WTC11 (cell line): ENCODE measurements around the gene DGCR2. TPM values are rescaled to one million over a fixed set of nuclear protein-coding genes. Genes with fewer than 3 reads are reported as not detected.

ENCODE experiments used
- ATAC-seq: fragments of 200-7000 bp; cut with Tn5 transposase; 2 replicates; pipeline ENCODE4 v1.10.0; 2021; ENCODE audit warnings: mild to moderate bottlenecking, moderate library complexity
- CTCF ChIA-PET: fragments of 300-600 bp; sonication (Branson Sonifier 250); formaldehyde crosslinking; loops from one replicate; lab custom pipeline; 2021; ENCODE audit warnings: antibody characterized with exemption; lab: Charles Lee
- POLR2A ChIA-PET: fragments of 350-600 bp; sonication (Branson Sonifier 250); formaldehyde crosslinking; loops from one replicate; lab custom pipeline; 2021; ENCODE audit warnings: antibody characterized with exemption; lab: Charles Lee
- DNase-seq: peaks from one replicate; pipeline ENCODE4 v3.0.0; 2021; ENCODE audit warnings: low spot score
- H3K27ac Mint-ChIP-seq: 2 replicates; pipeline ENCODE4 v1.8.0; 2021; ENCODE audit warnings: mixed read lengths
- H3K27me3 Mint-ChIP-seq: 2 replicates; pipeline ENCODE4 v1.8.0; 2021; ENCODE audit warnings: low read depth, mild to moderate bottlenecking, moderate library complexity, mixed read lengths
- H3K36me3 Mint-ChIP-seq: 2 replicates; pipeline ENCODE4 v1.8.0; 2021; ENCODE audit warnings: mixed read lengths
- H3K4me1 Mint-ChIP-seq: 2 replicates; pipeline ENCODE4 v1.8.0; 2022; ENCODE audit warnings: mixed read lengths
- H3K4me3 Mint-ChIP-seq: 2 replicates; pipeline ENCODE4 v1.8.0; 2021; ENCODE audit warnings: mild to moderate bottlenecking, moderate library complexity, mixed read lengths
- H3K9me3 Mint-ChIP-seq: 2 replicates; pipeline ENCODE4 v1.8.0; 2021; ENCODE audit warnings: mixed read lengths
- AFF4 ChIP-seq: sonication (generic); formaldehyde crosslinking; IDR thresholded peaks from 2 replicates; pipeline ENCODE4 v1.8.1; 2023; ENCODE audit warnings: mild to moderate bottlenecking, missing genetic modification reagents, borderline replicate concordance
- AR ChIP-seq: fragments of 250-450 bp; sonication (Bioruptor Pico); IDR thresholded peaks from 2 replicates; pipeline ENCODE4 v1.9.0; 2021; ENCODE audit warnings: mild to moderate bottlenecking
- ELF4 ChIP-seq: sonication (generic); formaldehyde crosslinking; IDR thresholded peaks from 2 replicates; pipeline ENCODE4 v1.8.1; 2022; ENCODE audit warnings: low read depth, mild to moderate bottlenecking, moderate library complexity, missing genetic modification reagents
- ERG ChIP-seq: fragments of 250-450 bp; sonication (Bioruptor Pico); IDR thresholded peaks from 2 replicates; pipeline ENCODE4 v1.8.0; 2021; ENCODE audit warnings: mild to moderate bottlenecking
- ESRRA ChIP-seq: sonication (generic); formaldehyde crosslinking; IDR thresholded peaks from 2 replicates; pipeline ENCODE4 v1.8.1; 2022; ENCODE audit warnings: mild to moderate bottlenecking, missing genetic modification reagents, borderline replicate concordance
- FOXK1 ChIP-seq: sonication (generic); formaldehyde crosslinking; IDR thresholded peaks from 2 replicates; pipeline ENCODE4 v1.8.0; 2022; ENCODE audit warnings: mild to moderate bottlenecking, moderate library complexity, missing genetic modification reagents
- GTF2I ChIP-seq: fragments of 250-450 bp; sonication (Bioruptor Pico); conservative IDR thresholded peaks from 2 replicates; pipeline ENCODE4 v1.4.0; 2021; ENCODE audit warnings: mild to moderate bottlenecking
- HMGXB4 ChIP-seq: sonication (generic); formaldehyde crosslinking; IDR thresholded peaks from 2 replicates; pipeline ENCODE4 v1.8.1; 2023; ENCODE audit warnings: mild to moderate bottlenecking, moderate library complexity, missing genetic modification reagents
- IRF2 ChIP-seq: sonication (generic); formaldehyde crosslinking; IDR thresholded peaks from 2 replicates; pipeline ENCODE4 v1.8.0; 2022; ENCODE audit warnings: low read depth, missing genetic modification reagents, borderline replicate concordance
- NR1H2 ChIP-seq: sonication (generic); formaldehyde crosslinking; IDR thresholded peaks from 2 replicates; pipeline ENCODE4 v1.9.0; 2021; ENCODE audit warnings: mild to moderate bottlenecking, moderate library complexity, missing genetic modification reagents
- PREB ChIP-seq: sonication (generic); formaldehyde crosslinking; IDR thresholded peaks from 2 replicates; pipeline ENCODE4 v1.8.1; 2022; ENCODE audit warnings: mild to moderate bottlenecking, missing genetic modification reagents, moderate library complexity, borderline replicate concordance
- RELA ChIP-seq: sonication (generic); formaldehyde crosslinking; IDR thresholded peaks from 2 replicates; pipeline ENCODE4 v1.8.1; 2022; ENCODE audit warnings: missing genetic modification reagents, mild to moderate bottlenecking, borderline replicate concordance
- SMAD4 ChIP-seq: sonication (generic); formaldehyde crosslinking; IDR thresholded peaks from 2 replicates; pipeline ENCODE4 v1.8.0; 2022; ENCODE audit warnings: mild to moderate bottlenecking, missing genetic modification reagents
- ZNF232 ChIP-seq: sonication (generic); formaldehyde crosslinking; IDR thresholded peaks from 2 replicates; pipeline ENCODE4 v1.8.0; 2022; ENCODE audit warnings: mild to moderate bottlenecking, missing genetic modification reagents
- ZNF416 ChIP-seq: fragments of 250-450 bp; sonication (Bioruptor Pico); IDR thresholded peaks from 2 replicates; pipeline ENCODE4 v1.9.0; 2021; ENCODE audit warnings: mild to moderate bottlenecking, inconsistent platforms
- ZNF425 ChIP-seq: fragments of 250-450 bp; sonication (Bioruptor Pico); conservative IDR thresholded peaks from 2 replicates; pipeline ENCODE4 v1.9.0; 2021; ENCODE audit warnings: mild to moderate bottlenecking
- ZSCAN18 ChIP-seq: fragments of 250-450 bp; sonication (Bioruptor Pico); IDR thresholded peaks from 2 replicates; pipeline ENCODE4 v2.1.2; 2022; ENCODE audit warnings: mild to moderate bottlenecking, moderate library complexity
- total RNA-seq: library from RNA; stranded (reverse); gene quantifications from 3 replicates; pipeline ENCODE4 v1.2.3, GENCODE V29; 2021

DGCR2 gene
- total RNA-seq, 1 experiment from 2014 or later = 64.2 TPM

GRCh38 chr22:19058713-19059451, 63.3 kb downstream of the DGCR2 start:
- POLR2A ChIA-PET = no interaction called here
- no peak for TF ChIP-seq AFF4 (CRISPR knock-in tag)
- TF ChIP-seq ZSCAN18 (CRISPR knock-in tag) = no peak
- no peak for TF ChIP-seq IRF2
- no peak for TF ChIP-seq RELA (CRISPR knock-in tag)
- TF ChIP-seq ELF4 (CRISPR knock-in tag) = no peak
- TF ChIP-seq NR1H2 (CRISPR knock-in tag) = no peak
- no peak for TF ChIP-seq HMGXB4 (CRISPR knock-in tag)
- no peak for TF ChIP-seq PREB
- no peak for TF ChIP-seq GTF2I (CRISPR knock-in tag)
- TF ChIP-seq ESRRA (CRISPR knock-in tag) = no peak
- TF ChIP-seq FOXK1 = no peak
- TF ChIP-seq ZNF425 (CRISPR knock-in tag) = no peak
- no peak for TF ChIP-seq AR (CRISPR knock-in tag)
- no peak for TF ChIP-seq ZNF232 (CRISPR knock-in tag)
- TF ChIP-seq SMAD4 = no peak
- no peak for TF ChIP-seq ERG
- TF ChIP-seq ZNF416 (CRISPR knock-in tag) = no peak
- peak; percentile 20; the same call in 1 of the 2 replicates for ATAC-seq
- no peak for DNase-seq
- CTCF ChIA-PET = no interaction called here
- Mint-ChIP-seq H3K36me3 (peaks cover 34% of the 10 kb centered on the region), H3K27me3 (no peaks in the 10 kb centered on the region), H3K27ac (peak overlapping the region; percentile 22; the same call in 1 of the 2 replicates), H3K4me3 (no peak overlapping the region), H3K4me1 (no peaks in the 10 kb centered on the region), H3K9me3 (no peaks in the 10 kb centered on the region)
